NT2/D1 (cell line): ENCODE data around the gene ELMO1.

ENCODE experiments used
- YY1 ChIP-seq: IDR thresholded peaks from 2 replicates; pipeline ENCODE4 v1.6.1; 2011; ENCODE audit not compliant: insufficient read length, insufficient read depth
- ZNF274 ChIP-seq: IDR thresholded peaks from 2 replicates; pipeline ENCODE4 v1.6.1; 2011; ENCODE audit warnings: mild to moderate bottlenecking, low read depth, low read length

GRCh38 chr7:36944838-36945237, 503.8 kb downstream of the ELMO1 start:
- TF ChIP-seq ZNF274 (no peak), YY1 (no peak)
